Measurements from ENCODE around the gene GOLGA6L7.
"Not testable (repeated sequence)": the region's sequence is repeated elsewhere in the genome, so short reads cannot be mapped to it uniquely, and the experiment has no call there.

Gene GOLGA6L7

GRCh38 chr15:28843520-28843919 is 4.9 kb downstream of the GOLGA6L7 start:
- not testable (repeated sequence) for DNase-seq

- not testable (repeated sequence) for DNase-seq
These were observed 6.2 kb downstream of the GOLGA6L7 start for GRCh38 chr15:28842210-28842609.

GRCh38 chr15:28840285-28840684 is 8.2 kb downstream of the GOLGA6L7 start:
- not testable (repeated sequence) for DNase-seq

- DNase-seq = not testable (repeated sequence)
These were observed 13.4 kb downstream of the GOLGA6L7 start for GRCh38 chr15:28834957-28835585.

GRCh38 chr15:28831897-28832587 is 16.4 kb downstream of the GOLGA6L7 start:
- peak; percentile 57 to 79 (median 72) for DNase-seq

GRCh38 chr15:28821420-28821819 is 27.0 kb downstream of the GOLGA6L7 start:
- DNase-seq = not testable (repeated sequence)

GRCh38 chr15:28819930-28820295 is 28.5 kb downstream of the GOLGA6L7 start:
- not testable (repeated sequence) for DNase-seq

- not testable (repeated sequence) for DNase-seq
These were observed 29.2 kb downstream of the GOLGA6L7 start for GRCh38 chr15:28819019-28819929.

- not testable (repeated sequence) for DNase-seq
These were observed 30.3 kb downstream of the GOLGA6L7 start for GRCh38 chr15:28818168-28818567.

GRCh38 chr15:28814059-28814458 is 34.4 kb downstream of the GOLGA6L7 start:
- not testable (repeated sequence) for DNase-seq

- not testable (repeated sequence) for DNase-seq
These were observed 35.1 kb downstream of the GOLGA6L7 start for GRCh38 chr15:28813392-28813791.

GRCh38 chr15:28811852-28812550 is 36.4 kb downstream of the GOLGA6L7 start:
- DNase-seq = not testable (repeated sequence)

GRCh38 chr15:28810444-28810843 is 38.0 kb downstream of the GOLGA6L7 start:
- not testable (repeated sequence) for DNase-seq

- DNase-seq = not testable (repeated sequence)
These were observed 40.3 kb downstream of the GOLGA6L7 start for GRCh38 chr15:28808136-28808535.

GRCh38 chr15:28800366-28800765 is 48.1 kb downstream of the GOLGA6L7 start:
- not testable (repeated sequence) for DNase-seq

GRCh38 chr15:28798234-28798633 is 50.2 kb downstream of the GOLGA6L7 start:
- not testable (repeated sequence) for DNase-seq

DNA sequence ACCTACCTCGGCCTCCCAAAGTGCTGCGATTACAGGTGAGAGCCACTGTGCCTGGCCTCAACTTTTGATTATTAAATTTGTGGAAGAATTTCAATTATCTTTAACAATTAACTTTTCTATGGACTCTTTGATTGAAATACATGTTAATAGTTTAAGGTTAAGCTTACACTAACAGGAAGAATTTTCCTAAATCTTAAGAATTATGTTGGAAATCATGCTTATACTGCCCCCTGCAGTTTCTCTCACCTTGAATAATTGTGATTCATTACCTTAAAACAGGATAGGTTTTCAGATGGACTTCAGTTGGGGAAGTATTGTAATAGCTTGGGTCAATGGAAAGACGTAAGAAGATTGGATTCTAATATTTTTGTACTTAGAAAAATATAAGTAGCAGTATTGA is 54.2 kb downstream of the GOLGA6L7 start:
- peak in 3 of 4 experiments; percentile 5 to 33 (median 8) for DNase-seq
